ENCODE measurements around the gene IGFLR1.

GRCh38 chr19:35731779-35732405 is 10.4 kb downstream of the IGFLR1 start:
- TF ChIP-seq YY1 (IDR thresholded peaks at IDR 0.05; ENCODE audit: low read depth, low read length): no peak
- TF ChIP-seq GABPA (IDR thresholded peaks at IDR 0.05; ENCODE audit: borderline replicate concordance, insufficient read depth, low read length): no peak
- TF ChIP-seq E2F6 (IDR thresholded peaks at IDR 0.05): no peak
- TF ChIP-seq CTCF (IDR thresholded peaks at IDR 0.05; ENCODE audit: control extremely low read depth in 1 of 3, insufficient read depth in 1 of 3, low read depth in 1 of 3, low read length in 3 of 3): no peak
- no peak for TF ChIP-seq EP300 (IDR thresholded peaks at IDR 0.05; ENCODE audit: borderline replicate concordance in 1 of 2, low read depth in 2 of 2, low read length in 2 of 2)
- TF ChIP-seq NRF1 (IDR thresholded peaks at IDR 0.05; ENCODE audit: low read depth, low read length): no peak
- no peak for TF ChIP-seq CHD2 (IDR thresholded peaks at IDR 0.05; ENCODE audit: low read length)
- no peak for TF ChIP-seq ATF3 (IDR thresholded peaks at IDR 0.05; ENCODE audit: insufficient read depth, low read depth, low read length)
- no peak for TF ChIP-seq POLR2A (IDR thresholded peaks at IDR 0.05; ENCODE audit: control extremely low read depth in 1 of 2, low read depth in 2 of 2, low read length in 2 of 2)
- TF ChIP-seq POLR2AphosphoS5 (IDR thresholded peaks at IDR 0.05; ENCODE audit: low read depth, low read length): no peak

Data from H1 (cell line).